ENCODE results near the gene TYW1.
"Not testable (repeated sequence)": the region's sequence is repeated elsewhere in the genome, so short reads cannot be mapped to it uniquely, and the experiment has no call there.

DNA sequence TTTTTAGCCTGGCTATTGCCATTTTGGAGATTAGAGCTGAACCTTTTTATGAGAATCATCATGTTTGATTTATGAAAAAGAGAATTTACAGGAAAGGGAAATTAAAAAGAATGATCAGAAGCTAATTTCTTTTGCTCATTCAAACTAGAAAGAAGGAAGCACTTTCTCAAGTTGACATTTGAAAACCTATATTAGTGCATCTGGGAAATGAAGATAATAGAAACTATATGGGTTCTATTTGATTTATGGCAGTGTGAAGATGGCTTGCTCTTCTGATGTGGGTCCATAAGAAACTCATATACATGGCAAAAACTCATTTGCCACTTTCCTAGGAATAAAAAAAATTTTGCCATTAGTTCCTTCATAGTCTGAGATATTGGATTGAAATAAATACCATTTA is 152.5 kb downstream of the TYW1 start:
- TF ChIP-seq, protein P1, sequence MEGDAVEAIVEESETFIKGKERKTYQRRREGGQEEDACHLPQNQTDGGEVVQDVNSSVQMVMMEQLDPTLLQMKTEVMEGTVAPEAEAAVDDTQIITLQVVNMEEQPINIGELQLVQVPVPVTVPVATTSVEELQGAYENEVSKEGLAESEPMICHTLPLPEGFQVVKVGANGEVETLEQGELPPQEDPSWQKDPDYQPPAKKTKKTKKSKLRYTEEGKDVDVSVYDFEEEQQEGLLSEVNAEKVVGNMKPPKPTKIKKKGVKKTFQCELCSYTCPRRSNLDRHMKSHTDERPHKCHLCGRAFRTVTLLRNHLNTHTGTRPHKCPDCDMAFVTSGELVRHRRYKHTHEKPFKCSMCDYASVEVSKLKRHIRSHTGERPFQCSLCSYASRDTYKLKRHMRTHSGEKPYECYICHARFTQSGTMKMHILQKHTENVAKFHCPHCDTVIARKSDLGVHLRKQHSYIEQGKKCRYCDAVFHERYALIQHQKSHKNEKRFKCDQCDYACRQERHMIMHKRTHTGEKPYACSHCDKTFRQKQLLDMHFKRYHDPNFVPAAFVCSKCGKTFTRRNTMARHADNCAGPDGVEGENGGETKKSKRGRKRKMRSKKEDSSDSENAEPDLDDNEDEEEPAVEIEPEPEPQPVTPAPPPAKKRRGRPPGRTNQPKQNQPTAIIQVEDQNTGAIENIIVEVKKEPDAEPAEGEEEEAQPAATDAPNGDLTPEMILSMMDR (IDR thresholded peaks at IDR 0.05): not testable (repeated sequence)
- TF ChIP-seq EZH2, EZH2phosphoT487 (IDR thresholded peaks at IDR 0.05): not testable (repeated sequence)

All from neural progenitor cell (in vitro differentiated cells).